Esophagus muscularis mucosa (tissue), 4 donors: Measurements from ENCODE around the gene VPREB3. TPM values are rescaled to one million over a fixed set of nuclear protein-coding genes. Genes with fewer than 3 reads are reported as not detected.
A peak's percentile ranks its signal among the peaks of the same experiment; 100 is the strongest.

Experiments used
- DNase-seq: peaks from one replicate; pipeline ENCODE4 v3.0.0-alpha.2; 2017; ENCODE audit errors: extremely low spot score
- H3K27ac ChIP-seq, 4 donors: fragments of 200-600 bp; sonication (generic); replicated peaks in 1 of 4; 1 replicate in 3 of 4; 2 replicates in 1 of 4; pipeline ENCODE4 v1.5.1; 2016 to 2019; ENCODE audit warnings: mild to moderate bottlenecking in 1 of 4
- H3K27me3 ChIP-seq, 4 donors: fragments of 200-600 bp; sonication (generic); one replicate each; pipeline versions ENCODE4 v1.5.1 to v1.6.0; 2016 to 2019
- H3K36me3 ChIP-seq, 4 donors: fragments of 200-600 bp; sonication (generic); one replicate each; pipeline ENCODE4 v1.5.1; 2016 to 2019
- H3K4me1 ChIP-seq, 4 donors: fragments of 200-600 bp; sonication (generic); one replicate each; pipeline ENCODE4 v1.5.1; 2016 to 2019
- H3K4me3 ChIP-seq, 4 donors: fragments of 200-600 bp; sonication (generic); 1 replicate in 2 of 4; 2 replicates in 2 of 4; pipeline ENCODE4 v1.5.1; 2016 to 2019; ENCODE audit warnings: mild to moderate bottlenecking in 4 of 4, moderate library complexity in 1 of 4
- H3K9me3 ChIP-seq, 4 donors: fragments of 200-600 bp; sonication (generic); 1 replicate in 3 of 4; 2 replicates in 1 of 4; pipeline ENCODE4 v1.5.1; 2016 to 2019
- EP300 ChIP-seq: sonication (generic); formaldehyde crosslinking; IDR thresholded peaks from one replicate; pipeline ENCODE4 v1.6.1; 2017; ENCODE audit warnings: antibody characterized with exemption
- POLR2A ChIP-seq: fragments of 450-650 bp; IDR thresholded peaks from one replicate; pipeline ENCODE4 v1.6.1; 2017; ENCODE audit warnings: antibody characterized with exemption, moderate library complexity, mild to moderate bottlenecking, low read depth
- POLR2AphosphoS5 ChIP-seq, 2 donors: sonication (generic); formaldehyde crosslinking; IDR thresholded peaks; one replicate each; pipeline ENCODE4 v1.6.1; 2017; ENCODE audit warnings: antibody characterized with exemption in 2 of 2
- WGBS: methylation state at CpG from one replicate; pipeline ENCODE4 v1.1.5; 2018; 5-methylcytosine and 5-hydroxymethylcytosine counted together
- intact Hi-C: fragments of 100-400 bp; cut with DNase I; formaldehyde crosslinking; loops from one replicate; pipeline ENCODE4 v1.15.1; 2023
- total RNA-seq, 4 donors: library from RNA; depleted of rRNA; stranded (reverse); fragments of >200 nt; gene quantifications; one replicate each; pipeline versions ENCODE4 v1.1.0 to v1.2.1, GENCODE V29; 2016
- TF ChIP-seq, protein P1 (sequence below), 3 experiments: fragments of 200-600 bp in 2 of 3; fragments of 450-650 bp in 1 of 3; sonication (generic) in 2 of 3; IDR thresholded peaks; one replicate each; pipeline ENCODE4 v1.5.1; 2017 to 2019; ENCODE audit warnings: antibody characterized with exemption in 3 of 3, mild to moderate bottlenecking in 2 of 3, moderate library complexity in 1 of 3

The VPREB3 gene
- total RNA-seq, 4 donors from 2014 or later = not detected

DNA sequence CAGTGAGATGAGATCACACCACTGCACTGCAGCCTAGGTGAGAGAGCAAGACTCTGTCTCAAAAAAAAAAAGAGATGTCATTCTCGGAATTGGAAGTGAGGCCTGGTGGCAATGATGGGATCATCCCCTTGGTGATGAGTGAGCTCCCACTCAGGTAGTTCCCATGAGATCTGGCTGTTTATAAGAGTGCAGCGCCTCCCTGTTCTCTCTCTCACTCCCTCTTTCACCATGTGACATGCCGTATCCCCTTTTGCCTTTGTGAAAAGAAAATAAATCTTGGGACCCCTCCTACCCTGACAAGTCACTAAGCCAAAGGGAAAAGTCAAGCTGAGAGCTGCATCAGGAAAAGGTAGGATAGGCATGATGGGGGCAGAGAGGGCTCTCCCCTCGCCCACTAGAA lies 32.1 kb downstream of the VPREB3 start:
- WGBS = 76% methylated on average over 4 of the region's 4 CpGs
- intact Hi-C loops = no loop called here

DNA sequence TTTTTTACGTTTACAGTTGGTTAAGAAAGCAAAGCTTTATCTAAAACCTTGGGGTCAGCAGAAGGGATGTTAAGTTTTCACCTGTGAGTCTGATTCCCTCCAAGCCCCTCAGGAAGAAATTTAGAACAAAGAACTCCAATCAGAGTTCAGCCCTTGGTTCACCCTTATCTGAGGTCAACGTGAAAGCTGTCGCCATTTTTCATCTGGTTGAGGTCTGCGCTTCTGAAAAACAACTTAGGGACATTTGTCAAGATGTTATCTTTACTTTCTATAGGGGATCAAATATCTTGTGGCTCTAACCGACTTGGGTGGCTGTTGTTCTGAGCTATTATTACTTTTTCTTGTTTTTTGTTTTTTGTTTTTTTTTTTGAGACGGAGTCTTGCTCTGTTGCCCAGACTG lies 33.4 kb downstream of the VPREB3 start:
- Histone ChIP-seq H3K9me3 (no peaks in the 10 kb centered on the region), H3K27me3 (no peaks in the 10 kb centered on the region), H3K4me3 (no peak overlapping the region), H3K36me3 (no peaks in the 10 kb centered on the region), H3K4me1 (peaks cover 8 to 16% (median 14%) of the 10 kb centered on the region in 4 donors), H3K27ac (no peak overlapping the region)
- DNase-seq = no peak
- intact Hi-C loops = no loop called here
- no peak for TF ChIP-seq POLR2AphosphoS5 (IDR thresholded peaks at IDR 0.05)
- WGBS = 56% methylated on average over 6 of the region's 6 CpGs

More for the DNA sequence above, 32.1 kb downstream of the VPREB3 start:
- no peak for DNase-seq
- Histone ChIP-seq H3K27ac (no peak overlapping the region), H3K36me3 (no peaks in the 10 kb centered on the region), H3K27me3 (no peaks in the 10 kb centered on the region), H3K4me1 (peaks cover 0 to 6% (median 5%) of the 10 kb centered on the region in 4 donors), H3K4me3 (no peak overlapping the region), H3K9me3 (no peaks in the 10 kb centered on the region)
- no peak for TF ChIP-seq POLR2AphosphoS5 (IDR thresholded peaks at IDR 0.05)
- TF ChIP-seq, protein P1, sequence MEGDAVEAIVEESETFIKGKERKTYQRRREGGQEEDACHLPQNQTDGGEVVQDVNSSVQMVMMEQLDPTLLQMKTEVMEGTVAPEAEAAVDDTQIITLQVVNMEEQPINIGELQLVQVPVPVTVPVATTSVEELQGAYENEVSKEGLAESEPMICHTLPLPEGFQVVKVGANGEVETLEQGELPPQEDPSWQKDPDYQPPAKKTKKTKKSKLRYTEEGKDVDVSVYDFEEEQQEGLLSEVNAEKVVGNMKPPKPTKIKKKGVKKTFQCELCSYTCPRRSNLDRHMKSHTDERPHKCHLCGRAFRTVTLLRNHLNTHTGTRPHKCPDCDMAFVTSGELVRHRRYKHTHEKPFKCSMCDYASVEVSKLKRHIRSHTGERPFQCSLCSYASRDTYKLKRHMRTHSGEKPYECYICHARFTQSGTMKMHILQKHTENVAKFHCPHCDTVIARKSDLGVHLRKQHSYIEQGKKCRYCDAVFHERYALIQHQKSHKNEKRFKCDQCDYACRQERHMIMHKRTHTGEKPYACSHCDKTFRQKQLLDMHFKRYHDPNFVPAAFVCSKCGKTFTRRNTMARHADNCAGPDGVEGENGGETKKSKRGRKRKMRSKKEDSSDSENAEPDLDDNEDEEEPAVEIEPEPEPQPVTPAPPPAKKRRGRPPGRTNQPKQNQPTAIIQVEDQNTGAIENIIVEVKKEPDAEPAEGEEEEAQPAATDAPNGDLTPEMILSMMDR (IDR thresholded peaks at IDR 0.05) = no peak
- TF ChIP-seq POLR2A = no peak
- no peak for TF ChIP-seq EP300

DNA sequence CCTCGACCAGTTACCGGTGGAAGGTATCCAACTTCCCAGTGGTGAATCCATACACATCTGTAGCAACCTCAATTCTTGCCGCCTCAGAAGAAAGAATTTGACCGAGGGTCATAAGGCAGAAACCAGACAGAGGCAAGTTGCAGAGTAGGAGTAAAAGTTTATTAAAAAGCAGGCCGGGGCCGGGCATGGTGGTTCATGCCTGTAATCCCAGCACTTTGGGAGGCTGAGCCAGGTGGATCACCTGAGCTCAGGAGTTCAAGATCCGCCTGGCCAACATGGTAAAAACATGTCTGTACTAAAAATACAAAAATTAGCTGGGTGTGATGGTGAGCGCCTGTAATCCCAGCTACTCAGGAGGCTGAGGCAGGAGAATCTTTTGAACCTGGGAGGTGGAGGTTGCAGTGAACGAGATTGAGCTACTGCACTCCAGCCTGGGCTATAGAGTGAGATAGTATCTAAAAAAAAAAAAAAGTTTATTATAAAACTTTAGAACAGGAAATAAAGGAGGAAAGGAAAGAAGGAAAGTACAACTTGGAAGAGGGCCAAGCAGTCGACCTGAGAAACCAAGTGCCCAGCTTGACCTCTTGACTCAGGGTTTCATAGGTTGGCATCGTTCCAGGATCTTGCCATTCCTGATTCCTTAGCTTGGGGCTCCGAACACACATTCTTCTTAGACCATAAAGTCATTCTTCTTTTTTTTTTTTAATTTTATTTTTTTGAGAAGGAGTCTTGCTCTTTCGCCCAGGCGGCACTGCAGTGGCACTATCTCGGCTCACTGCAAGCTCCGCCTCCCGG lies 35.7 kb downstream of the VPREB3 start:
- H3K27me3 ChIP-seq = no peaks in the 10 kb centered on the region
- H3K27ac ChIP-seq = no peak overlapping the region
- no peaks in the 10 kb centered on the region for H3K9me3 ChIP-seq
- peaks cover 10 to 24% (median 22%) of the 10 kb centered on the region in 4 donors for H3K4me1 ChIP-seq
- intact Hi-C loops = loop anchor here (5.0 kb wide), 1 partner anchor 34 kb away; the partner anchor contains the start of genes VPREB3 and ZNF70
- peaks cover 0 to 16% (median 15%) of the 10 kb centered on the region in 4 donors for H3K36me3 ChIP-seq
- H3K4me3 ChIP-seq = no peak overlapping the region
- no peak for DNase-seq
- no peak for TF ChIP-seq POLR2AphosphoS5 (IDR thresholded peaks at IDR 0.05)
- TF ChIP-seq, protein P1 (IDR thresholded peaks at IDR 0.05) = no peak
- TF ChIP-seq EP300 = no peak
- TF ChIP-seq POLR2A = no peak
- WGBS = 87% methylated on average over 17 of the region's 17 CpGs

DNA sequence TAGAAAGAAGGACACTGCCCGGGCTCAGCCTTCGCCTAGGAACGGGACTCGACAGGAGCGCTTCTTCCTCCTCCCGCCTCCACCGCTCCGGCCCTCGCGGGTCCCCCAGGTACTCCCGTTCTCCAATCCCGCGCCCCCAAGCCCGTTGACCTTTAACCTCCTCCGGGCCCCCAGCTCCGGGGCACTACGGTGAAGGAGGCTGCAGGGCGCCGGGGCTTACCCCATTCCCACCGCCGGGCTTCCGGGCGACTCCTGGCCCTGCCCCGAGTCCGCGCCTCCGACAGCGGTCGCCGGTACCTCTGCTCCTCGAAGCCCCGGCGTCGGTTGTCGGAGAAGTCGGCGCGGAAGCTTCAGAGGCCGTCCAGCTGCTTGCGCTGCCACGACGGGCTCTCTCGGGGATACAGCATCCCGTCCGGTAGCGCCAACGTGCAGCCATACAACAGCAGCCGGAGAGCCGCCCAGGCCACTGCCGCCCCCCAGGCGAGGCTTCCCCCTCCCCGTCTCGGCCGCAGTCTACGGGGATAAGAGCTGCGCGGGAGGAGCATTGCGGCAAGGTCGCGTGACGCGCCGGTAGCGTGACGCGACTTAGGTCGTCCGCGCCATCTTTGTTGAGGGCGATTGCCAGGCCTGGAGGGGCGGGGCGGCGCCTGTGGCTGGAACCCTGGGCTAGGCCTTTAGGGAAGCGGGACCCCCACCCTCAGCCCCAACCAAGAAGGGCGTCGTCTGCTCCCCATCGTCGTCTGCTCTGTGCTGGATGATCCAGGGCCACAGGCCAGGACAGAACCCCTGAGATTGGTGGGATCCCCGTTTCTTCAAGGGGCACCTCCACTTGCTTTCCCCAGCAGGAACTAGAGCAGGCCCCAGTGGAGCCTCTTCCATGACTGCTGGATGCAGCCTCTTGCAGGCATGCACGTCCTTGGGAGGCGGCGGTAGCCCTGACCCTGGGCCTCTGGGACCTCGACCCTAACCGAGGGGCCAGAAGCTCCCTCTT lies 37.1 kb downstream of the VPREB3 start:
- Histone ChIP-seq H3K4me1 (peaks cover 10 to 24% (median 22%) of the 10 kb centered on the region in 4 donors), H3K27ac (peak overlapping the region; percentile 62 to 83 (median 77)), H3K9me3 (no peaks in the 10 kb centered on the region), H3K36me3 (peaks cover 10 to 30% (median 28%) of the 10 kb centered on the region in 4 donors), H3K27me3 (no peaks in the 10 kb centered on the region), H3K4me3 (peak overlapping the region; percentile 86 to 92 (median 90))
- peak; percentile 39 for TF ChIP-seq POLR2A
- TF ChIP-seq POLR2AphosphoS5 (IDR thresholded peaks at IDR 0.05) = peak; percentile 95 to 97
- TF ChIP-seq, protein P1 (IDR thresholded peaks at IDR 0.05) = no peak
- intact Hi-C loops = loop anchor here (5.0 kb wide), 1 partner anchor 35 kb away; the partner anchor contains the start of genes VPREB3 and ZNF70
- DNase-seq = no peak
- WGBS = 9% methylated on average over 40 of the region's 84 CpGs
